ENCODE results near the gene KDM3B.

KDM3B gene

GRCh38 chr5:138452720-138453119 is 100.2 kb downstream of the KDM3B start:
- H3K36me3 ChIP-seq (replicated peaks; ENCODE audit: insufficient read depth, low read length): no peaks in the 10 kb centered on the region
- no peaks in the 10 kb centered on the region for H3K9me2 ChIP-seq (replicated peaks; ENCODE audit: insufficient read depth, low read length)
- no peaks in the 10 kb centered on the region for H3F3A ChIP-seq (ENCODE audit: insufficient read depth, low read length)
- H2AFZ ChIP-seq (ENCODE audit: low read length): no peak overlapping the region
- H3K27me3 ChIP-seq (replicated peaks; ENCODE audit: insufficient read depth, low read length): no peaks in the 10 kb centered on the region; the same call in 1 of the 2 replicates
- TF ChIP-seq EZH2phosphoT487 (IDR thresholded peaks at IDR 0.05; ENCODE audit: low read length) (no peak), EZH2 (optimal IDR thresholded peaks at IDR 0.05; ENCODE audit: low read depth, low read length) (no peak), CTCF (IDR thresholded peaks at IDR 0.05; ENCODE audit: low read length) (no peak)
- no peak overlapping the region for H3K4me3 ChIP-seq (ENCODE audit: low read length)
- H4K20me1 ChIP-seq (ENCODE audit: insufficient read depth, low read length): no peaks in the 10 kb centered on the region
- no peak for DNase-seq
- H3K9me3 ChIP-seq (replicated peaks; ENCODE audit: insufficient read depth, low read length): no peaks in the 10 kb centered on the region
- H3K27ac ChIP-seq (ENCODE audit: low read length): no peak overlapping the region
- no peaks in the 10 kb centered on the region for H3K4me1 ChIP-seq (ENCODE audit: low read length)
- H3K79me2 ChIP-seq (ENCODE audit: low read length): no peaks in the 10 kb centered on the region
- no peak overlapping the region for H3K9ac ChIP-seq (ENCODE audit: low read length)
- no peak overlapping the region for H3K4me2 ChIP-seq (ENCODE audit: low read depth, low read length)

GRCh38 chr5:138453590-138453989 is 101.1 kb downstream of the KDM3B start:
- H3K4me2 ChIP-seq (ENCODE audit: low read depth, low read length): no peak overlapping the region
- H3K27ac ChIP-seq (ENCODE audit: low read length): no peak overlapping the region
- no peaks in the 10 kb centered on the region for H3K79me2 ChIP-seq (ENCODE audit: low read length)
- no peak overlapping the region for H2AFZ ChIP-seq (ENCODE audit: low read length)
- H3F3A ChIP-seq (ENCODE audit: insufficient read depth, low read length): no peaks in the 10 kb centered on the region
- DNase-seq: no peak
- H3K9me3 ChIP-seq (replicated peaks; ENCODE audit: insufficient read depth, low read length): no peaks in the 10 kb centered on the region
- no peak overlapping the region for H3K4me3 ChIP-seq (ENCODE audit: low read length)
- H3K36me3 ChIP-seq (replicated peaks; ENCODE audit: insufficient read depth, low read length): no peaks in the 10 kb centered on the region
- TF ChIP-seq CTCF (IDR thresholded peaks at IDR 0.05; ENCODE audit: low read length) (no peak), EZH2 (optimal IDR thresholded peaks at IDR 0.05; ENCODE audit: low read depth, low read length) (no peak), EZH2phosphoT487 (IDR thresholded peaks at IDR 0.05; ENCODE audit: low read length) (no peak)
- no peak overlapping the region for H3K9ac ChIP-seq (ENCODE audit: low read length)
- no peaks in the 10 kb centered on the region for H3K4me1 ChIP-seq (ENCODE audit: low read length)
- no peaks in the 10 kb centered on the region for H4K20me1 ChIP-seq (ENCODE audit: insufficient read depth, low read length)
- no peaks in the 10 kb centered on the region for H3K9me2 ChIP-seq (replicated peaks; ENCODE audit: insufficient read depth, low read length)
- no peaks in the 10 kb centered on the region; the same call in 1 of the 2 replicates for H3K27me3 ChIP-seq (replicated peaks; ENCODE audit: insufficient read depth, low read length)

GRCh38 chr5:138454121-138454520 is 101.6 kb downstream of the KDM3B start:
- no peak for DNase-seq
- Histone ChIP-seq H3K27ac (ENCODE audit: low read length) (no peak overlapping the region), H3K4me1 (ENCODE audit: low read length) (peaks cover 2% of the 10 kb centered on the region), H2AFZ (ENCODE audit: low read length) (no peak overlapping the region), H3K27me3 (replicated peaks; ENCODE audit: insufficient read depth, low read length) (no peaks in the 10 kb centered on the region; the same call in 1 of the 2 replicates), H3K9ac (ENCODE audit: low read length) (no peak overlapping the region), H3K4me2 (ENCODE audit: low read depth, low read length) (no peak overlapping the region), H3K79me2 (ENCODE audit: low read length) (no peaks in the 10 kb centered on the region), H3K9me3 (replicated peaks; ENCODE audit: insufficient read depth, low read length) (no peaks in the 10 kb centered on the region), H3K9me2 (replicated peaks; ENCODE audit: insufficient read depth, low read length) (no peaks in the 10 kb centered on the region), H4K20me1 (ENCODE audit: insufficient read depth, low read length) (no peaks in the 10 kb centered on the region), H3K4me3 (ENCODE audit: low read length) (no peak overlapping the region), H3F3A (ENCODE audit: insufficient read depth, low read length) (no peaks in the 10 kb centered on the region), H3K36me3 (replicated peaks; ENCODE audit: insufficient read depth, low read length) (no peaks in the 10 kb centered on the region)
- no peak for TF ChIP-seq CTCF (IDR thresholded peaks at IDR 0.05; ENCODE audit: low read length)
- no peak for TF ChIP-seq EZH2 (optimal IDR thresholded peaks at IDR 0.05; ENCODE audit: low read depth, low read length)
- TF ChIP-seq EZH2phosphoT487 (IDR thresholded peaks at IDR 0.05; ENCODE audit: low read length): no peak
